Body of pancreas (tissue), 4 donors: ENCODE results near the gene PRKCB.
"Not testable (repeated sequence)": the region's sequence is repeated elsewhere in the genome, so short reads cannot be mapped to it uniquely, and the experiment has no call there.

ENCODE experiments used
- CTCF ChIP-seq, 7 experiments: fragments of 450-650 bp in 4 of 7; fragments of 200-600 bp in 3 of 7; sonication (generic) in 3 of 7; IDR thresholded peaks; one replicate each; pipeline ENCODE4 v1.5.1; 2016 to 2019; ENCODE audit warnings: antibody characterized with exemption in 7 of 7
- POLR2A ChIP-seq, 3 donors: fragments of 450-650 bp; IDR thresholded peaks; one replicate each; pipeline ENCODE4 v1.6.1; 2016; ENCODE audit warnings: antibody characterized with exemption in 3 of 3, mild to moderate bottlenecking in 2 of 3

GRCh38 chr16:24238846-24239245 lies 403.1 kb downstream of the PRKCB start:
- TF ChIP-seq CTCF, POLR2A (IDR thresholded peaks at IDR 0.05): not testable (repeated sequence)
